MV-4-11 (cell line): ENCODE measurements around the gene PDE6A.
"Not testable (repeated sequence)": the region's sequence is repeated elsewhere in the genome, so short reads cannot be mapped to it uniquely, and the experiment has no call there.

ENCODE experiments used
- DNase-seq: peaks from one replicate; lab custom pipeline; 2025; lab: John Stamatoyannopoulos, UW

Gene PDE6A

DNA sequence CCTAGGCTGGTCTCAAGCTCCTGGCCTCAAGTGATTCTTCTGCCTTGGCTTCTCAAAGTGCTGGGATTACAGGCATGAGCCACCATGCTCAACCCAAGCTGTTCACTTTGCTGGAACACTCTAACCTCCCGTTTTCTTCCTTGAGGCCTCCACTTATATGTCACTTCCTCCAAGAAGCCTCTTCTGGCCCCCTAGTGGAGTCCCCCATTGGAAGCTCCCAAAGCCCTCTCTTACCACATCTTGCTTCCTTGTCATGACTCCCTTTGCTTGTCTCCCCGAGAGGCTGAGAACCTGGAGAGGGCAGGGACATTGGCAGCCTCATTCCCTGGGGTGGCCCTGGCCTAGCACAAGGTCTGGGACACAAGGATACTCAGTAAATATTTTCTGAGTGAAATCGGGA lies 80.8 kb downstream of the PDE6A start:
- peak; percentile 26 for DNase-seq

GRCh38 chr5:149863176-149863575 lies 81.4 kb downstream of the PDE6A start:
- DNase-seq = no peak

DNA sequence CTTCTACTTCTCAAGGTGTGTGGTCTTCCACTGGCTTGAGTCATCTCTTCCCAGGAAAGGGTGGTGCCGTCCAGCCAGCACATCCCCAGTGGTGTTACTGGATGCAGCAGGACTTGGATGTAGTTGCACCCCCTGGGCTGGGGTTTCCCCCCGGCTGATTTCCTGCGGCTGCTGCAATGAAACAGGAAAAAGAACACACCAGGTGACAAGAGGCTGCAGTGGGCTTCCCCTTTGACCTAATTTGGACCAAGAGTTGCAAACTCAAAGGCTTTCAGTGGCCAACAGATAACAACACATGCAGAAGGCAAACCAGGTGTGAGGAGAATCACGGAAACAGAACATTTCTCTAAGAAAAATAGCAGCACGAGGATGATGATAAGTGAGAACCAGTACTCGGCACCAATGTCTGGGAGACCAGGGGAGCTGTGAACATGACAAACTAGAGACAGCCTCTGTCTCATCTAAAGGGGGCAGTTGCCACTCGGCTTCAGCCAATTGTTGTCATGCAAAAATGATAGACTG lies 83.7 kb downstream of the PDE6A start:
- DNase-seq = no peak

GRCh38 chr5:149859746-149860145 lies 84.8 kb downstream of the PDE6A start:
- DNase-seq = no peak

GRCh38 chr5:149858481-149858880 lies 86.1 kb downstream of the PDE6A start:
- not testable (repeated sequence) for DNase-seq

DNA sequence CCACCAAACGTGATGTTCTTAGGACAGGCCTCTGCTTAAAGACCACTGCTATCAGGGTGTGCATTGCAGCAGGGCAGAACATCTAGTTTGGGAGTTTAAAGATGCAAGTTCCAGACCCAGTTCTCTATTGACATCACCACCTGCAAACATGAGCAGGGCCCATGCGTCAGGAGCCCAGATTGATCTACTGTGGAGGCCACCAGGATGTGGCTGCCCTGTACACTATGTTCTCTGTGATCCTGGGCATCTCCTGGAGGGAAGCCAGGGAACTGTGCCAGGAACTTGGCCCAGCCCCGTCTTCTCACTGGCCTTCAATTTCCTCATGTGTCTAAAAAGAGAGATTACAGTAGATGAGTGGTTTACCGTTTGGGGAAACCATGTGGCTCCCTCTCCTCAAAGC lies 87.1 kb downstream of the PDE6A start:
- DNase-seq = peak; percentile 6

- DNase-seq = no peak
Measured at GRCh38 chr5:149855366-149855765, 89.2 kb downstream of the PDE6A start.

DNA sequence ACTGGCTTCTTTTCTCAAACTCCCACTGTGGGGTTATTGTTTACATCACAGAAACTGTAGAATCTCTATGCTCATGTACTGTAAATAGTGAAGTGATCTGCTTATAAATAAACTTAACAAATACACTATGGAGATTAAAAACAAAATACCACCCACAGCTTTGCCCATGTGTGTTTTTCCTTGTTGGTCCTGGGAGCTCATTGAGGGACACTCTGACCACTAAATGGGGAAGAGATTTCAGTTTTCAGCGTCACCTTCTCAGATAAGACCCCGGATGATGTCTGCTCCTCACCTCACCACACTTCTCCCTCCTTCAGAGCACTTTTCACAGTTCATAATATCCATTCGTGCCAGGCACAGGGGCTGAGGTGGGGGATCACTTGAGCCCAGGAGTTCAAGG lies 89.7 kb downstream of the PDE6A start:
- DNase-seq = no peak

DNA sequence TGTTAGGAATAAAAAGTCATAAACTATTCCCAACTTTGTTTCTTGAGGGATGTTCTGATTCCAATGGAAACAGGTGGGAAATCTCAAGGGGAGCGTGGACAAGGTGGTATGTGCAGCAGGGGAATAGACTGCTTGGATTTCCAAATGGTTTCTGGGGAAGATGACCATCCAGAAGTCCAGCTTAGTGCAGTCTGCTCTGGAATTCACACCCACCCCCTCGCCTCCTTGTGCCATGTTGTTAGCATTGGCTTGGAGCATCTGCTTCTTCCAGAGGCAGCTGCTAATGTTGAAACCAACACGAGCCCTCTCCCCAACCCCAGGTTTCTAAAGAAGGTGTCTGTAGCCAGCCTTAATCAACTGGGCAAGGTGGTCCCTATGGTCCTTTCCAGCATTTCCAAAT lies 90.9 kb downstream of the PDE6A start:
- no peak for DNase-seq

DNA sequence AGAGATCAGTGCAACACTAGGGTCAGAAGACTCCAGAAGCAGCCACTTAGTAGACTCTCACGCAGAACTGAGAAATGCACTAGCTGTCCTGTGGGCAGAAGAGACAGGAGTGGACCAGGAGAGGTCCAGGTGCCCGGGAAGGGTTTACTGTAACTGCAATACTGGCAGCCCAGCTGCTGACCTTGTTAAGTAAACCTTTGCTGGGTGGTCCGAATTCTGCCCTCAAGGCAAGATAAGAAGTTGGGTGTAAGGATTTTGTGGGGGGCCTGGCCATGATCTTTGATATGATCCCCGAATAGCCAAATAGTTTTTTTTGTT lies 91.3 kb downstream of the PDE6A start:
- DNase-seq = no peak

- peak; percentile 54 for DNase-seq
Measured at GRCh38 chr5:149852641-149853330, 91.8 kb downstream of the PDE6A start.

DNA sequence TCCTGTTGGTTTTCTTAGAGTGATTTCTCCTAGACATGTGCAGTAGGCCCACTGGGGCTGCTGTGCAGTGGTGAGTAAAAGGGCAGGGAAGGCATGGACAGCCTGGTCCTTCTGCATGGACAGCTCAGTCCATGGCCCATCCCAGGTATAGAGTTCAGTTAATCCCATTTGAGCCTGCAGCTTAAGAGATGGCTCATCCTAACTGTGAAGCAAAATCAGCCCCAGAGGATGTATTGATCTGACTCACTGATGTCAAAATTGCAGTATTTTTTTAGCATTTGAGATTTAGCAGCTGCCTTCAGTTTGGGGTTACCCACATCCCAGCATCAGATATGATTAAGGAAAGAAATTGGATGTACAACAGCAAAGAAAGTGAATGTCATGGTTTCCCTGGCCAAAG lies 93.4 kb downstream of the PDE6A start:
- DNase-seq = no peak

DNA sequence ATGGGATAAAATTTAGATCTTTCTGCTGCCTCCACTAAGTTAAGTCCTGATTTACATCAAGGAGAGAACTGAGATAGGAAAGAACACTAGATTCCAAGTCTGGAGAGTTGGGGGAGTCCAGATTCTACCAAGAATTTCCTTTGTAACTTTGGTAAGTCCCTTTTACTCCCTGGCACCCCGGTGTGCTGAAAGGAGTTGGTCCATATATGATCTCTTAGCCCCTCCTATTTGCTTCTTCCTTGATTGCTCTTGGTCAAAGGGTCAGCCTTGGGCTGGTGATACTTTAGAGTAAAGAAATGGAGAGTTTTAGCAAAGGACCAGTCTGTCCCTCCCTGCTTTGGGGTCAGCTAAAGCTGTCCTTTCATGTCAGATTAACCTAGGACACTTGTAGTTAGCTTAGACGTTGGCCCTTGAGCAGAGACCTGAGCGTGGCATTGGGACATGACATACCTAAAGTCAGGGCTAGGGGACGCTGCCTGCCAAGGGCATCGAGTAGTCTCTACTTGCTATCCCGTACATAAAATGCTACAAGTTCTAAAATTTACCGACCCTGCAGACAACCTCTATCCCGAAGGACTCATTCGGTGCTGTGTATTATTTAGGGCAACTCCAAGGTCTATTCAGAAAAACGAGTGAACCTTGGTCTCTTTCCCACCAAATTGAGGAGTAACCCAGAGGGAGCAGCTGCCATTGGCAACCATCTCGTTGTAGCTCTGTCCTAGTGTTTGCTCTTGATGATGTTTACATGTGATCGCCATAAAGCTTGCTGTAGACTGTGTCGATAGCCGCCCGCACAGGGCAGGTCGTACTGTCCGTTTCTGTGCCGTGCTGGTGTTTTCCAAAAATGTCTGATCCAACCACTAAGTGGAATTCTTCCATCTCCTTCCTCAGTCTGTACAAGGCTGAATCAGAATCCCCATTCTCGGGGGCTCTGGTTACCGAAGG lies 94.4 kb downstream of the PDE6A start:
- DNase-seq = no peak

DNA sequence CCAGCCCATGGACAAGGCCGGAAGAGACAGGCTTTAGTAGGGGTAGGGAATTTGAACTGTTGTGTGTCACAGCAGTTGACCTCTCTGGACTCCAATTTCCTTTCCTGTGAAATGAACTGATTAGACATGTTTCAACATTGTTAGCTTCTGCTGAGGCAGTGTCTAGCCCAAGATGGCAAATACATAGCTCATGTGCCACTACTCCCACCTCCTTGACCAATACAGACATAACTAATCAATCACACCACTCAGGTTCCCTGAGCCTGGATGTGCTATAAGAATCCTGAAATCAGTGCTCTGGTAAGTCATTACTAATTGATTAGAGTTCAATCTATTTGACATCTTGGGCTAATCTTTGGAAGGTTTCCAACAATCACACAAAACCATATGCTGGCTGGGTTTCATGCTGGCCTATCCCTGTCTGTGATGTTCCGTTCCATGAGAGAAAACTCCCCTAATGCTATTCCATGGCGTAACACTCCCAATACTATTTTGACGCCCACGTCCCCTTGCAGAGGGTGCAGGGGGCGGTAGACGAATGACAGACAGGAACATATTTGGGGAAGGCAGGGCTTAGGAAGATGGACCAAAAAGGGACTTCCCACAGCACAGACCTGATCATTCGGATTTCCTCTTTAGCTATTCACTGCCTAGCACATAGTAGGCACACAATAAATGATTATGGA lies 95.2 kb downstream of the PDE6A start:
- no peak for DNase-seq

GRCh38 chr5:149847611-149848010 lies 97.0 kb downstream of the PDE6A start:
- no peak for DNase-seq

DNA sequence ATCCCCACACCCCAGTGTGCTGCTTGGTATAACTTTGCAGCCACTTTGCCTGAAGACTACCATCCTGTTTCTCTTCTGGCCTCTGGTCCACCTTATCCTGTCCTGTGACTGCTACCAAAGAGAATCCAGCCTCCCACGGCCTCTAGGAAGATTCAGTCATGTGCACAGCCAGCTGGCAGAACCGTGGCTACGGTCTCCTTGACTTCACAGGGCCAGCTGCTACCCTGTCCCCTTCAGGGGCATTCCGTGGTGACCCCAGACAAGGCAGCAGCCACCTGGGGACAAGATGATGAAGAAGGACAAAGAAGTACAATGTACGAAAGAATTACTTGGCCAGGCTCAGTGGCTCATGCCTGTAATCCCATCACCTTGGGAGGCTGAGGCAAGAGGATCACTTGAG lies 98.6 kb downstream of the PDE6A start:
- no peak for DNase-seq

GRCh38 chr5:149845601-149846000 lies 99.0 kb downstream of the PDE6A start:
- no peak for DNase-seq

GRCh38 chr5:149841851-149842793 lies 102.5 kb downstream of the PDE6A start:
- DNase-seq = no peak

GRCh38 chr5:149840226-149840825 lies 104.3 kb downstream of the PDE6A start:
- DNase-seq = no peak

- no peak for DNase-seq
Measured at GRCh38 chr5:149839761-149840160, 104.8 kb downstream of the PDE6A start.
